SH-SY5Y (cell line): ENCODE data around the gene SV2B.

Source experiments
- GATA2 ChIP-seq: IDR thresholded peaks from 2 replicates; pipeline ENCODE4 v1.6.1; 2011; ENCODE audit warnings: mild to moderate bottlenecking, low read depth, low read length
- GATA3 ChIP-seq: IDR thresholded peaks from 2 replicates; pipeline ENCODE4 v1.6.1; 2011; ENCODE audit warnings: low read depth, mild to moderate bottlenecking, low read length, moderate library complexity

DNA sequence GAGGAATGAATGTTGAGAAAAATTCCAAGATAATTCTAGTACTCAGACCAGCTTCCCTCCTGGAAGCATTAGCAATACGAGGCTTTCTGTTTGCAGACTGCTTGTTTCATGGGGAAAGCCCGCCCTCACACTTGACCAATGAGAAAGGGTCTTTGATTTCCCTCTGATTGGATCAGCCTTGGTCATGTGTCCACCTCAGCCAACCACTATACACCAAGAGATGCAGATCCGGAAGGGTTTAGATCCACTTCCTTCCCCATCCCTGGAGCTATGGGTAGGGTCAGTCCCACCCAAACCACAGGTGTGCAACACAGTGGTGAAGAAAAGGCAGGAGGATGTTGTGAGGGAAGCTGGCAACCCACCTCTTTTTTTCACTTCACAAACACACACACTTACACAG is 154.7 kb downstream of the SV2B start:
- TF ChIP-seq GATA2 (no peak), GATA3 (no peak)
